Measurements from ENCODE around the gene TULP3.
A peak's percentile ranks its signal among the peaks of the same experiment; 100 is the strongest.

TULP3 gene

DNA sequence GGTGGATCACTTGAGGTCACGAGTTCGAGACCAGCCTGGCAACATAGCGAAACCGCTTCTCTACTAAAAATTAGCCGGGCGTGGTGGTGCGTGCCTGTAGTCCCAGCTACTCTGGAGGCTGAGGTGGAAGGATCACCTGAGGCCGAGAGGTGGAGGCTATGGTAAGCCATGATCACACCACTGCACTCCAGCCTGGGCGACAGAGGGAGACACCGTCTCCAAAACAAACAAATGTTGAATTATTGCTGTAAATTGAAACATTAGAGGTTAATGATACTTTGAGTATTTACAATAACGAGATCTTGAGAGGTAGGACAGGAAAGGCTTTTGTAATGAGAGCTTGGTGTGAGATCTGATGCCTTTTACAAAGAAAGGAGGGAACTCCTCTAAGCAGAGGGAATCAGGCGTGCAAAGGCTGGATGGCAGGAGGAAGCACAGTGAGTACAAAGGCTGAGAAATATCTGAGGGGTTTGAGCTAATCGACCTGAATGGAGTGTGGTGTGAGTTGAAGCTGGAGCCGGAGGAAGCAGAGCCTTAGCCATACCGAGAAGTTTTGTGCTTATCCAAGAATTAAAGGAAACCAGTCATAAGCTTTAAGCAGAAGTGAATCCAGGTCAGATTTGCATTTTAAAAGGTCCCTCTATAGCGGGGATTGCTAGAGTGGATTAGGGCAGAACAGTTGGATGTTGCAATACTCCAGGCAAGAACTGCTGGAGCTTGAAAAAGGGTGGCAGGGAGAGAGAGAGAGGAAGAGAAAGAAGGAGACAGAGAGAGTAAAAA is 12.5 kb upstream of the TULP3 start:
- peaks cover 30% of the 10 kb centered on the region for H3K36me3 ChIP-seq (ENCODE audit: insufficient read depth, low read length)
- peak overlapping the region; percentile 99 for H3K4me3 ChIP-seq (ENCODE audit: low read length)
- no peaks in the 10 kb centered on the region for H3K9me3 ChIP-seq (ENCODE audit: insufficient read depth, low read depth, low read length)
- peak overlapping the region; percentile 96 for H3K9ac ChIP-seq (ENCODE audit: low read depth, low read length)
- H3K27ac ChIP-seq (ENCODE audit: low read depth, low read length) = peak overlapping the region; percentile 73
- H3K4me1 ChIP-seq (ENCODE audit: insufficient read depth, low read length) = peaks cover 11% of the 10 kb centered on the region
- 18% methylated on average over 16 of the region's 16 CpGs for WGBS
- no peaks in the 10 kb centered on the region for H3K27me3 ChIP-seq (ENCODE audit: insufficient read depth, low read length)

DNA sequence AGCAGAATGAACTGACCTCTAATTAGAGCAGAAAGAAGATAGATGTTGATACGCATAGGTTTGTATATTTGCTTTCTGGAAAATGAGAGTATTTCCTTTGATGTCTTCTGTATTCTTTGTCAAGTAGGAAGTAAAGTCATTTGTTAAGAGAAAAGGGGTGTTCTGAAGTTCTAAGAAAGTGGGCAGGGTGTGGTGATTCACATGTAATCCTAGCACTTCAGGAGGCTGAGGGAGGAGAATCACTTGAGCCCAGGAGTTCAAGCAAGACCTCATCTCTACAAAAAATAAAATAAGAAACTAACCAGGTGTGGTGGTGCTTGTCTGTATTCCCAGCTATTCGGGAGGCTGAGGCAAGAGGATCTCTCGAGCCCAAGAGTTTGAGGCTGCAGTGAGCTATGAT is 10.8 kb upstream of the TULP3 start:
- peaks cover 17% of the 10 kb centered on the region for H3K36me3 ChIP-seq (ENCODE audit: insufficient read depth, low read length)
- H3K9ac ChIP-seq (ENCODE audit: low read depth, low read length) = no peak overlapping the region
- H3K4me3 ChIP-seq (ENCODE audit: low read length) = no peak overlapping the region
- no peaks in the 10 kb centered on the region for H3K27me3 ChIP-seq (ENCODE audit: insufficient read depth, low read length)
- H3K27ac ChIP-seq (ENCODE audit: low read depth, low read length) = no peak overlapping the region
- WGBS = 96% methylated on average over 3 of the region's 3 CpGs
- peaks cover 14% of the 10 kb centered on the region for H3K4me1 ChIP-seq (ENCODE audit: insufficient read depth, low read length)
- no peaks in the 10 kb centered on the region for H3K9me3 ChIP-seq (ENCODE audit: insufficient read depth, low read depth, low read length)

DNA sequence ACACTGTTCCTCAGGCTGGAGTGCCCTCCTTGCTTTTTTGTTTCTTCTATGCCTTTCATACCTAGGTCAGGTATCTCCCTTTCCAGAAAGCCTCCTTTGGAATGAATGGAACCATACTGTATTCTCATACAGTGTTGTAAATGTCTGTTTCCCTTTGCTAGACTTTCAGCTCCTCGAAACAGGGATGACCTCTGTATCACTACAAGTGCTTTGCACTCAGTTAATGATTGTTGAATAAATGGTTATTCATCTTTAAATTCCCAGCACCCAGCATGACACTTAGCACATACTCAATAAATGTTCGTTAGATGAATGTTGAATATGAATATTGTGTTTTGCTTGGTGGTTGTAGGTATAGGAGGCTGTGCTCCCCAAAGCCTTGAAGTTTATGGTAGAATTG is 5.9 kb upstream of the TULP3 start:
- H3K36me3 ChIP-seq (ENCODE audit: insufficient read depth, low read length) = peaks cover 39% of the 10 kb centered on the region
- H3K4me1 ChIP-seq (ENCODE audit: insufficient read depth, low read length) = peaks cover 5% of the 10 kb centered on the region; the same call in 1 of the 2 replicates
- no peaks in the 10 kb centered on the region for H3K9me3 ChIP-seq (ENCODE audit: insufficient read depth, low read depth, low read length)
- no peak overlapping the region for H3K4me3 ChIP-seq (ENCODE audit: low read length)
- H3K27ac ChIP-seq (ENCODE audit: low read depth, low read length) = peak overlapping the region; percentile 43; the same call in 1 of the 2 replicates
- H3K9ac ChIP-seq (ENCODE audit: low read depth, low read length) = no peak overlapping the region
- 83% methylated on average over 2 of the region's 2 CpGs for WGBS
- no peaks in the 10 kb centered on the region for H3K27me3 ChIP-seq (ENCODE audit: insufficient read depth, low read length)

DNA sequence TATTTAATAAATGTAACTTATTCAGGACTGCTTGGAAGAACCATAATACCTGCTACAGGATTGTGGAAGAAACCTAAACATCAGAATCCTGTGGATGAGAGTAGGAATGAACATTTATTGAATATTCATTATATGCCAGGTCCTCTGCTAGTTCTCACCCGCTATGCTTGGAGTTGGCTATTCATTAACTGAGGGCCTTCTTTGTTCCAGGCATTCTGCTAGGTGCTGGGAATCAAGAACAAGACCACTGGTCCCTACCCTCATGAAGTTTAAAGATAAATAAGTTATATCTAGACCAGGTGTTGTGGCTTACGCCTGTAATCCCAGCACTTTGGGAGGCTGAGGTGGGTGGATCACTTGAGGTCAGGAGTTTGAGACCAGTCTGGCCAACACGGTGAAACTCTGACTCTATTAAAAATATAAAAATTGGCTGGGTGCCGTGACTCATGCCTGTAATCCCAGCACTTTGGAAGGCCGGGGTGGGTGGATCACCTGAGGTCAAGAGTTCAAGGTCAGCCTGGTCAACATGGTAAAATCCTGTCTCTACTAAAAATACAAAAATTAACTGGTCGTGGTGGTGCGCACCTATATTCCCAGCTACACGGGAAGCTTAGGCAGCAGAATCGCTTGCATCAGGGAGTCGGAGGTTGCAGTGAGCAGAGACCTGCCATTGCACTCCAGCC is 3.8 kb upstream of the TULP3 start:
- no peak overlapping the region for H3K4me3 ChIP-seq (ENCODE audit: low read length)
- peaks cover 34% of the 10 kb centered on the region for H3K36me3 ChIP-seq (ENCODE audit: insufficient read depth, low read length)
- no peaks in the 10 kb centered on the region for H3K27me3 ChIP-seq (ENCODE audit: insufficient read depth, low read length)
- WGBS = 96% methylated on average over 10 of the region's 10 CpGs
- peaks cover 5% of the 10 kb centered on the region; the same call in 1 of the 2 replicates for H3K4me1 ChIP-seq (ENCODE audit: insufficient read depth, low read length)
- no peak overlapping the region for H3K9ac ChIP-seq (ENCODE audit: low read depth, low read length)
- H3K9me3 ChIP-seq (ENCODE audit: insufficient read depth, low read depth, low read length) = no peaks in the 10 kb centered on the region
- no peak overlapping the region for H3K27ac ChIP-seq (ENCODE audit: low read depth, low read length)

DNA sequence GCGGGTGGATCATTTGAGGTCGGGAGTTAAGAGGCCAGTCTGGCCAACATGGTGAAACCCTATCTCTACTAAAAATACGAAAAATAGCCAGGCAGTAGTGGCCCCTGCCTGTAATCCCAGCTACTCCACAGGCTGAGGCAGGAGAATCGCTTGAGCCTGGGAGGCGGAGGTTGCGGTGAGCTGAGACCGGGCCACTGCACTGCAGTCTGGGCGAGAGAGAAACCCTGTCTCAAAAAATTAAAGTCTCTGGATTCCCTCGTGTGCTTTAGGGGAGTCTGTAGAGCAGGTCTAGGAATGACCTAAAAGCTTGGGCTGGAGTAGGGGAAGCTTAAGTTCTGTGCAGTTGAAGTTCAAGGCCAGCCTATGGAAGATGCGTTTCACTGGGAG is 697 bp upstream of the TULP3 start:
- peaks cover under 1% of the 10 kb centered on the region; the same call in 1 of the 2 replicates for H3K4me1 ChIP-seq (ENCODE audit: insufficient read depth, low read length)
- H3K27ac ChIP-seq (ENCODE audit: low read depth, low read length) = peak overlapping the region; percentile 78
- peaks cover 34% of the 10 kb centered on the region for H3K36me3 ChIP-seq (ENCODE audit: insufficient read depth, low read length)
- 68% methylated on average over 10 of the region's 10 CpGs for WGBS
- H3K4me3 ChIP-seq (ENCODE audit: low read length) = peak overlapping the region; percentile 65
- H3K9ac ChIP-seq (ENCODE audit: low read depth, low read length) = peak overlapping the region; percentile 73
- H3K9me3 ChIP-seq (ENCODE audit: insufficient read depth, low read depth, low read length) = no peaks in the 10 kb centered on the region
- no peaks in the 10 kb centered on the region for H3K27me3 ChIP-seq (ENCODE audit: insufficient read depth, low read length)

DNA sequence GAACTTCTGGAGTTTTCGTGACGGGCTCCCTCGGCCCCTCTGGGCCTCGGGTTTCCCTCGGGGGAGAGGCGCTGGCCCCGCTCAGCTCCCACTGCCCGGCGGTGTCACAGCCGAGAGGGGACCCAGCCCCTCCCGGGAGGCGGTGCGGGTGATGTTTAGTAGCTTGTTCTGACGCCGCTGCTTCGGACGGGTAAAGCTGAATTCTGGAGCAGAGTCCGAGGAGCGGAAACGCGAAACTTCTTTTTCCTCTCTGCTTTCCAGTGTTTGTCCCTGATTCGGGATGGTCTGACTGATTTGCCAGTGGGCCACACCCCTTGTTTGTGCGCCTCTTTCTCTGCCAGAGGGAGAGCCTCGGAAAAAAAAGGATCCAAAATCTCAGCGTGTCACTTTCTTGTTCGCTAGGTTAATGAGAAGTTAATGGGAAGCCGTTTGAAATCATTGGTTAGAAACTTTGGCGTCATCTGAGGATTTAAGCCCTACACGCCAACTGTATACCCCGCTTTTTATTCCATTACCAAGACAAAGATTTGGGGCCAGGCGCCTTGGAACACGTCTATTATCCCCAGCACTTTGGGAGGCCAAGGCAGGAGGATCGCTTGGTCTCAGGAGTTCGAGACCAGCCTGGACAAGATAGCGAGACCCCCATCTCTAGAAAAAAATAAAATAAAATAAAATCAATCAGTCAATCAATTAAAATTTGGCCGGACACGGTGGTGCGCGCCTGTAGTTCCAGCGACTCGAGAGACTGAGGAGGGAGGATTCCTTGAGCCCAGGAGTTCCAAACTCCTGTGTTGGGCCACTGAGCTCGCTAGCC is 756 bp downstream of the TULP3 start:
- H3K27me3 ChIP-seq (ENCODE audit: insufficient read depth, low read length) = no peaks in the 10 kb centered on the region
- peak overlapping the region; percentile 65 for H3K4me3 ChIP-seq (ENCODE audit: low read length)
- no peaks in the 10 kb centered on the region for H3K4me1 ChIP-seq (ENCODE audit: insufficient read depth, low read length)
- H3K27ac ChIP-seq (ENCODE audit: low read depth, low read length) = peak overlapping the region; percentile 50; the same call in 1 of the 2 replicates
- WGBS = 30% methylated on average over 41 of the region's 42 CpGs
- H3K36me3 ChIP-seq (ENCODE audit: insufficient read depth, low read length) = peaks cover 26% of the 10 kb centered on the region
- no peaks in the 10 kb centered on the region for H3K9me3 ChIP-seq (ENCODE audit: insufficient read depth, low read depth, low read length)
- H3K9ac ChIP-seq (ENCODE audit: low read depth, low read length) = peak overlapping the region; percentile 74

DNA sequence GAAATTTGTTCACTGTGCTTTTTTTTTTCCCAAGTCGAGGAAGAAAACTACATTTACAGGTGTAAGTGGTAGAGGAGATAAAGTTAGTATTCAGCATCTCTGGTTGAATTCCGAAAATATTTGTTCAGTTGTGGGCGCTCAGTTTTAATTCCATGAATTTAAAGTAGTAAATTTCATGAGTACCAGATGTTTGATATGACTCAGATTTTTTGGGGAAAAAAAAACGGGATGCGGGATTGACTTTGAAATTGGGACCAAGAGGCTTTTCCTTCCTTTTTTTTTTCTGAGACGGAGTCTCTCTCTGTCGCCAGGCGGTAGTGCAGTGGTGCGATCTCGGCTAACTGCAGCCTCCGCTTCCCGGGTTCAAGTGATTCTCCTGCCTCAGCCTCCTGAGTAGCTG is 1.6 kb downstream of the TULP3 start:
- Histone ChIP-seq H3K4me3 (ENCODE audit: low read length) (0 out of 2 replicates have a peak overlapping the region, but pooled peaks have one; percentile 65), H3K9ac (ENCODE audit: low read depth, low read length) (no peak overlapping the region), H3K27me3 (ENCODE audit: insufficient read depth, low read length) (no peaks in the 10 kb centered on the region), H3K4me1 (ENCODE audit: insufficient read depth, low read length) (no peaks in the 10 kb centered on the region), H3K27ac (ENCODE audit: low read depth, low read length) (no peak overlapping the region), H3K36me3 (ENCODE audit: insufficient read depth, low read length) (peaks cover 20% of the 10 kb centered on the region), H3K9me3 (ENCODE audit: insufficient read depth, low read depth, low read length) (no peaks in the 10 kb centered on the region)
- 91% methylated on average over 12 of the region's 12 CpGs for WGBS

DNA sequence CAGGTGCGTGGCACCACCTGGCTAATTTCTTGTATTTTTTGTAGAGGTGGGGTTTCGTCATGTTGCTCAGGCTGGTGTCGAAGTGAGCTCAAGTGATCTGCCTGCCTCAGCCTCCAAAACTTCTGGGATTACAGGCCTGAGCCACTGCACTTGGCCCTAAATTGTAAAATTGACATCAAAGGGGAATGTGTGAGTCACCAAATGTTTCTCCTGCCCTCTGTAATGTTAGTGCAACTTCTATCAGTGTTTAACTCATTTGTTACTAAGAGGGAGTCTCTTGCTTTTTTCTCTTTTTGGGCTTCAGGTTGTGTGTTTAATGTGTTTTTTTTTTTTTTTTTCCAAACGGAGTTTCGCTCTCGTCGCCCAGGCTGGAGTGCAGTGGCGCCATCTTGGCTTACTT is 2.3 kb downstream of the TULP3 start:
- no peaks in the 10 kb centered on the region for H3K9me3 ChIP-seq (ENCODE audit: insufficient read depth, low read depth, low read length)
- no peak overlapping the region for H3K4me3 ChIP-seq (ENCODE audit: low read length)
- H3K27ac ChIP-seq (ENCODE audit: low read depth, low read length) = no peak overlapping the region
- peaks cover 14% of the 10 kb centered on the region for H3K36me3 ChIP-seq (ENCODE audit: insufficient read depth, low read length)
- H3K4me1 ChIP-seq (ENCODE audit: insufficient read depth, low read length) = no peaks in the 10 kb centered on the region
- H3K9ac ChIP-seq (ENCODE audit: low read depth, low read length) = no peak overlapping the region
- WGBS = 92% methylated on average over 8 of the region's 8 CpGs
- no peaks in the 10 kb centered on the region for H3K27me3 ChIP-seq (ENCODE audit: insufficient read depth, low read length)

DNA sequence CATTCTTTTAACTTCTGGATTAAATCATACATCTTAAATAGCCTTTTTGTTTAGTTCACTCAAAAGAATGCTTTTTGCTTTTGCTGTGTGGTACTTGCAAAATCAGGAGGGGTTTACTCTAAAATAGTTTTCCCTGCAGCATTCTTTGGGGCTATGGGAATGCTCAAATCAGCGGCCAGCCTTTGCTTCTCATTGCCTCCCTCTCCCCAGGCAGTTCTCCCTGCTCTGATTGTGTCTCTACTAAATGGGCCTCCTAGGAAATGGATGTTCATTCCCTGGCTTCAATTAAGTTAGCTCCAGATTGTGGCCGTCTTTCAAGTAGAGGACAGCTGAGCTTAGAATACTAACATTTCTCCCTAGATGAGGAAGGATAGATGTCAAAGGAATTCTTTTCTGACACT is 4.4 kb downstream of the TULP3 start:
- 32% methylated on average over 2 of the region's 2 CpGs for WGBS
- Histone ChIP-seq H3K27ac (ENCODE audit: low read depth, low read length) (no peak overlapping the region), H3K4me3 (ENCODE audit: low read length) (no peak overlapping the region), H3K4me1 (ENCODE audit: insufficient read depth, low read length) (no peaks in the 10 kb centered on the region), H3K27me3 (ENCODE audit: insufficient read depth, low read length) (no peaks in the 10 kb centered on the region), H3K9ac (ENCODE audit: low read depth, low read length) (no peak overlapping the region), H3K9me3 (ENCODE audit: insufficient read depth, low read depth, low read length) (no peaks in the 10 kb centered on the region), H3K36me3 (ENCODE audit: insufficient read depth, low read length) (no peaks in the 10 kb centered on the region)

DNA sequence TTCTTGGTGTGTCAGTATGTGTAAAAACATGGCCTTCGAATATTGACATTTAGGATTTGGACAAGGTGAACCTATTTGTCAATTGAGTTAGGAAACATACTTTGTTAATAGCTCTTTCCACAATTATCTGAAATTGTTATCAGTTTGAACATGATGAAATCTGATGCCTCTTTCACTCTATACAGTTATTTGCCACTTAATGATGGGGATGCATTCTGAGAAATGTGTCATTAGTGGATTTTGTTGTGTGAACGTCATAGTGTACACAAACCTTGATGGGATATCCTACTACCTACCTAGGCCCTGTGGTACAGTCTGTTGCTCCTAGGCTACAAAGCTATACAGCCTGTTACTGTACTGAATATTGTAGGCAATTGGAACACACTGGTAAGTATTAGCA is 4.8 kb downstream of the TULP3 start:
- H3K9me3 ChIP-seq (ENCODE audit: insufficient read depth, low read depth, low read length) = no peaks in the 10 kb centered on the region
- H3K27me3 ChIP-seq (ENCODE audit: insufficient read depth, low read length) = no peaks in the 10 kb centered on the region
- H3K4me1 ChIP-seq (ENCODE audit: insufficient read depth, low read length) = no peaks in the 10 kb centered on the region
- no peaks in the 10 kb centered on the region for H3K36me3 ChIP-seq (ENCODE audit: insufficient read depth, low read length)
- no peak overlapping the region for H3K27ac ChIP-seq (ENCODE audit: low read depth, low read length)
- no peak overlapping the region for H3K4me3 ChIP-seq (ENCODE audit: low read length)
- WGBS = 89% methylated on average over 2 of the region's 2 CpGs
- no peak overlapping the region for H3K9ac ChIP-seq (ENCODE audit: low read depth, low read length)

DNA sequence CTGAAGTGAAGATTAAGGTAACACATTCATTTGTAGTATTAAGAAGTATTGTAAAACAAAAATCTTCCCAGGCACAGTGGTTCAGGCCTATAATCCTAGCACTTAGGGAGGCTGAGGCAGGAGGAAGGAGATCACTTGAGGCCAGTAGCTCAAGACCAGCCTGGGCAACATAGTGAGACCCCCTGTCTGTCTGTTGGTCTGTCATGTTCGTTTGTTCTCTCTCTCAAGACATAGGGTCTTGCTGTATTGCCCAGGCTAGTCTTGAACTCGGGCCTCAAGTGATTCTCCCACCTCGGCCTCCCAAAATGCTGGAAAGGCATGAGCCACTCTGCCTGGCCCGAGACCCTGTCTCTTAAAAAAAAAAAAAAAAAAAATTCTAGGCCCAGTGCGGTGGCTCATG is 6.7 kb downstream of the TULP3 start:
- no peaks in the 10 kb centered on the region for H3K27me3 ChIP-seq (ENCODE audit: insufficient read depth, low read length)
- H3K36me3 ChIP-seq (ENCODE audit: insufficient read depth, low read length) = no peaks in the 10 kb centered on the region
- no peak overlapping the region for H3K4me3 ChIP-seq (ENCODE audit: low read length)
- H3K9me3 ChIP-seq (ENCODE audit: insufficient read depth, low read depth, low read length) = no peaks in the 10 kb centered on the region
- no peak overlapping the region for H3K27ac ChIP-seq (ENCODE audit: low read depth, low read length)
- no peak overlapping the region for H3K9ac ChIP-seq (ENCODE audit: low read depth, low read length)
- 96% methylated on average over 5 of the region's 5 CpGs for WGBS
- H3K4me1 ChIP-seq (ENCODE audit: insufficient read depth, low read length) = peaks cover 5% of the 10 kb centered on the region; the same call in 1 of the 2 replicates
